ENCODE results near the gene SETDB2.
"Not testable (repeated sequence)": the region's sequence is repeated elsewhere in the genome, so short reads cannot be mapped to it uniquely, and the experiment has no call there.

The SETDB2 gene

DNA sequence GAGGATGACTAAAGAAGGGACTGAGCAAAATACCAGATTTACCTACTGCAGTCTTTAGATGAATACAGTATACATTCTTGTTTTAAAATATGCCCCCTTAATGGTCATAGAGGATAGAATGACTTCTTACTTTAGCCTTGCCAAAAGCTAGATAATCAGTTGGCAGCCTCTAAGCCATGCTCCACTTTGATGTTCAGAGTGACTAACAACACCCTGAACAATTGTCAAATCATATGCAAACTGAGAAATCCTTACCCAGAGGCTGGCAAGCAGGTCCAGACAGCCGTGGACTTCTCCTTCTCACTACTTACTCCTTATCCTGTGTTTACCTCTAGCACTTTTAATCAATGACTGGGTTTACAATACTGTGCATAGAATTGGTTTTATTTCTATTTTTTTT lies 28.1 kb downstream of the SETDB2 start:
- no peak for DNase-seq

DNA sequence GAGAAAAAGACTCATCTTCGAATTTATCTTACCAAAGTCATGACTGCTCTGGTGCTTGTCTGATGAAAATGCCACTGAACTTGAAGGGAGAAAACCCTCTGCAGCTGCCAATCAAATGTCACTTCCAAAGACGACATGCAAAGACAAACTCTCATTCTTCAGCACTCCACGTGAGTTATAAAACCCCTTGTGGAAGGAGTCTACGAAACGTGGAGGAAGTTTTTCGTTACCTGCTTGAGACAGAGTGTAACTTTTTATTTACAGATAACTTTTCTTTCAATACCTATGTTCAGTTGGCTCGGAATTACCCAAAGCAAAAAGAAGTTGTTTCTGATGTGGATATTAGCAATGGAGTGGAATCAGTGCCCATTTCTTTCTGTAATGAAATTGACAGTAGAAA lies 32.5 kb downstream of the SETDB2 start:
- no peak for DNase-seq

DNA sequence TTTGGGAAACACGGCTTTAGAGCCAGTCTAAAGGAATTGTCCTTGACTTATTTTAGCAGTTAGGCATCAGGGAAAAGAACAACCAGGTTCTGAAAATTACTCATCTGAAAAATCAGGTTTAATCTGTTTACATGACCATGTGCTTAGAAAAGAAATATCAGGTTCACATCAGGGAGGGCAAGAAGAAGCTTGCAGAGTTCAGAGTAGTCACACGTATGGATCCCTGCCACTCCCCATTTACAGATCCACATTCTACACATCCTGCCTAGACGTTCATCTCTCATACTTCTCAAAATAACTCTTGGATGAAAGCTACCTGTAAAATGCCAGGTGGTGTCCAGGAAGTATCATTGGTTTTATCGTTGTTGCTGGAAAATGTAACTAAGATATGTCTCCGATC lies 37.7 kb downstream of the SETDB2 start:
- no peak for DNase-seq

DNA sequence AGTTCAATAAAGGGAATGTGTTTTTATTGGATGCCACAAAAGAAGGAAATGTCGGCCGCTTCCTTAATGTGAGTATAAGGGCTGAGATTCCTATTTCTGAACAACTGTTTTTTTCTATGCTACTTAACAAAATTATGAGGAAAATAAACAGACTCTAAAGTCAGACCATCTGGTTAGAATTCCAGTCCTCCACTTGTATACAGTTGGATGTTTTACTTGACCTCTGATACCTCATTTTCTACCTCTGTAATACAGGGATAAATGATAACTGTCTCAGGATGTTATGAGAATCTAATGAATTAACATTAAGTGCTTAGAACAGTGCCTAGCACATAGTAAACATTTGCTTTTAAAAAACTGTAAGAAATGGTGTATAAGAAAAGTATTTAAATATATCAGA lies 44.5 kb downstream of the SETDB2 start:
- DNase-seq: no peak

DNA sequence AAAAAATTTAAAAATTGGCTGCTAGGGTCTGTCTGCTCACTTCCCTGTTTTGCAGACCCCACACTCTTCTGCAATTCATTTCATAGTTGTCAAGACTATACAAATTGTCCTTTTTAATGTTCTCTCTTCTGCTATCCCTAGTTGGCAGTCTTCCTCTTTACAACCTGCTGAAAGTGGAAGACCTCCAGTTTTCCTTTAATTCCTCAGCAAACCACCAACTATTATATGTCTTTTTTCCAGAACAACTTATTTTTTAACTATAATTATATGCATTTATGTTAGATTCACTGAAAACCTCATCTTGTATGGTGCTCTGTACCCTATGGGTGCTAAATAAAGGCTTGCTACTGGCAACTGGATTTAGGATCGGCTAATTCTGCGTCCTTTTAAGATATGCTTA lies 50.6 kb downstream of the SETDB2 start:
- DNase-seq: no peak

DNA sequence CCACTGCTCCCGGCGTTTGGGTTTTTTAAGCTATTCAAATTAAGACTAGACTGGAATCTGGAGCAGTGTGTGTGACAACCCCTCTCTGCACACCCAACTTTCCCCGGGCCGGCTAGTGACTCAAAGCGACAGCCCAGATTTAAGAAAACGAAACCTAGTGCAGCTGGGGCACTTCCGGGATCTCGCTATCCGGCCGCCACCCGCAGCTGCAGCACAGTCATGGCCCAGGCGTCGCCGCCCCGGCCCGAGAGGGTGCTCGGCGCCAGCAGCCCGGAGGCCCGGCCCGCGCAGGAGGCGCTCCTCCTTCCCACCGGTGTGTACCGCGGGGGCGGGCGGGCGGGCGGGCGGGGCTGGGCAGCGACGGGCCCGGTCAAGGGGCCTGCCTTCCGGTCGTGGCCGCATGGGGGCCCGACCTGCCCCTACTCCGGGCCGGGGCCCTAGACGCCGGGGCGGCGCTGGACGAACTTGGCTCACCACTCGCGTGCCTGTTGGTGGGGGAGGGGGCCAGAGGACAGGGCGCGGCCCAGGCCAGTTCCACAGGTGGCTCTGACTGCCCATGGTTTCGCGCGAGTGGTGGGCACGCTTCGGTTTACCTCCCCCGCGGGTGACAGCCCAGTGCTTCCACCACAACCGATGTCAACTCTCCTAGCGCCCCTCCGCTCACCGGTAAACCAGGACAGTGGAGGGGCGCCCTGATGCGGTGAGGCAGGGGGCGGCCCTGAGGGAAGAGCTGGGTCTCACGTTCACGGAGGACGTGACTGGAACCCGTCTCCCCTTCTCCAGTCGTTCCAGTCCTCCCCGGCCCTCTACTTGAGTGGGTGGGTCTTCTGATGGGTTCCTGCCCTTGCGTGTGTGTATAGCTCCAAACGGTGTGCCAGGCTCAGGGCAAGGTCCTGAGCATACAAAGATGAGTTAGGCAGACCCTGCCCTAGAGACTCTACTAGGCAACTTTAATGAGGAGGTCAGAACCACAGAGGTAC lies 52.0 kb downstream of the SETDB2 start, which contains the start of gene PHF11:
TSS of gene PHF11 (plus strand) at position 171 of the 980 bp plus-strand sequence. CDS start at position 220, 49 bp downstream.
- DNase-seq: peak; percentile 60

DNA sequence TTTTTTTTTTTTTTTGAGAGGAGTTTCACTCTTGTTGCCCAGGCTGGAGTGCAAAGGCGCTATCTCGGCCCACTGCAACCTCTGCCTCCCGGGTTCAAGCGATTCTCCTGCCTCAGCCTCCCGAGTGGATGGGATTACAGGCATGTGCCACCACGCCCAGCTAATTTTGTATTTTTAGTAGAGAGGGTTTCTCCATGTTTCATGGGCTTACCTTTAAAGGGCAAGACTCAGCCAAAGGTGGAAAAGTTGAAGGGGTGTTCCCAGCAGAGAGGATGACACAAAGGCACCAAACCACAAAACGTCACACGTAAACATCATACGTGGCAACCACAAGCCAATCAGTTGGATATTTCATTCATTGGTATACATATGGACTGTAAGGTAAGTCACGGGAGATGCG lies 52.8 kb downstream of the SETDB2 start:
- not testable (repeated sequence) for DNase-seq

DNA sequence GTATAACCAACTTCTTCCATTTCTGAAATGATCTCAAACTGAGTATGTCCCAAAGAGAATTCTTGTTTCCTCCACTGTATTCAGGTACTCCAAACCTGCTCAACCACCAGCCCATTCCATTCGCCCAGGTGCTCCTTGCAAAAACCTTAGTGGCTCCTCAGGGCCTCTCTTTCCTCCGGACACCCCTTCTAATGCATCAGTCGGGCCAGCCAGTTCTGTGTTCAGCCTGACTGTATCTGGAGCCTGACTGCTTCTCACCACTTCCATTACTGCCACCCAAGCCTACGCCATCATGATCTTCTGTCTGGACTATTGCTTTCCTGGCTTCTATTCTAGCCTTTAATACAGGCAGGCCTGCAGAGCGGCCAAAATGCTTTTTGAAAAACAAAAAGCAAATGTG lies 53.2 kb downstream of the SETDB2 start:
- no peak for DNase-seq

DNA sequence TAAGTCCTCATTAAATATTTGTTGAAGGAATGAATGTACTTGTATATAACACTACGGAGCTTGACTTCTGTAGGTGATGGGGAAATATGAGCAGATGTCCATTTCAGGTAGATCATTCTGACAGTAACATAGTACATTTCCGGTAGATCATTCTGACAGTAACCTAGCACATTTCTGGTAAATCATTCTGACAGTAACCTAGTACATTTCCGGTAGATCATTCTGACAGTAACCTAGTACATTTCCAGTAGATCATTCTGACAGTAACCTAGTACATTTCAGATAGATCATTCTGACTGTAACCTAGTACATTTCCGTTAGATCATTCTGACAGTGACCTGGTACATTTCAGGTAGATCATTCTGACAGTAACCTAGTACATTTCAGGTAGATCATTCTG lies 54.1 kb downstream of the SETDB2 start:
- DNase-seq: no peak

DNA sequence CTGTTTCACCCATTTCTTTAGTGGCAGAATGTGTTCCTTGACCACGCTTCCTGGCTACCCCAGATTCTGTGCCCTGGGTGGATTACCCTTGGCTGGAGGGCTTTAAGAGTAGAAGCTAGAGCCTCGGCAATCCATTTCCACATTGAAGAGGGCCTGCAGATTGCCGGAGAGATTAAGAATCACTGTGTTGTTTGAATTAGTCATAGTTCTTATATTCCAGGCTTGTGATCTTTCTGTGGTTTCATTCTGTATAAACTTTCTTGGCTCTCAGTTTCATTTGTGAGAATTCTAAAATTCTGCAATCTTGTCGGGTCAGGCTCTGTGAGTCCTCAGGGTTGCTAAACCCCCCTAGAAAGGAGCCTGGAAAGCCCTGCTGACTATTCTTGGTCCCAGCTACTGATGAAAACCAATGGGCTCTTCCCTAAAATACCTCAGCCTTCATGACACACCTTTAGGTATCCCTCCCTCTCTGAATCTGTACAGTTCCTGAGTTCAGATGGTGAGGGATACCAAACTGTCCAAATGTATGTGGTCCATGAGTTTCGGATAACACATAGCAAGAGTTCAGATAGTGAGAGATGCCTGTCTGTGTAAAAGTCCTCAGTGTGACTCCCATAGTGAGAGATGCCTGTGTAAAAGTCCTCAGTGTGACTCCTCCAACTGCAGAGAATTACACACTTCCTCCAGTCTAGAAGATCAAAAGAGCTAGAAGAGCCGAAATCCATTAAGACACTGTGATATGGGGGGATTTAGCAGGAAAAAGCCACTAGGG lies 56.0 kb downstream of the SETDB2 start:
- DNase-seq: no peak

DNA sequence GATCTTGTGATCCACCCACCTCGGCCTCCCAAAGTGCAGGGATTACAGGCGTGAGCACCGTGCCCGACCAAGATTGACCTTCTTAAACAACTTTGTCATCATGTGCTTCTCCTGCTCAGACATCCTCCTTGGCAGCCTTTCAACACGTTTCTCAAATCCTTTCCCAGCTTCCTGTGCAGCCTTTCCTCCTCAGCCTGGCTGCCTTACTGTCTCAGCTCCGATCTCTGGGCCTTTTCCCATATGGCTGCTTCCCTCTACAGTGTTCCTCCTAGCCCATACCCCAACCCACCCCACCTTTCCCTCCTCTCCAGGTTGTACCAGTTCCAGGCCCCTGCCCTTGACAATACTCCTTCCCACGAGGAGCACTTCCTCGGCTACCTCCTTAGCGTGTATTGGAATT lies 58.9 kb downstream of the SETDB2 start:
- DNase-seq: no peak

DNA sequence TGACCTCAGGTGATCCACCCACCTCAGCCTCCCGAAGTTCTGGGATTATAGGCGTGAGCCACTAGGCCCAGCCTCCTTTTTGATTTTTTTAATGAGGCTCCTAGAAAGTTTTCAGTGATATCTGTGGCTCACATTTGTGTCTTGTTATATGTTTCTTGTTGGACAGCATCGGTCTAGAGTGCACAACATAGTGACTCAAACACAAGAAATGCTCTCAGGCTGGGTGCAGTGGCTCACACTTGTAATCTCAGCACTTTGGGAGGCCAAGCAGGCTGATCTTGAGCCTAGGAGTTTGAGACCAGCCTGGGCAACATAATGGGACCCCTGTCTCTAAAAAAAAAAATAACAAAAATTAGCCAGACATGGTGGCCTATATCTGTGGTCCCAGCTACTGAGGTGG lies 59.9 kb downstream of the SETDB2 start:
- DNase-seq: no peak

DNA sequence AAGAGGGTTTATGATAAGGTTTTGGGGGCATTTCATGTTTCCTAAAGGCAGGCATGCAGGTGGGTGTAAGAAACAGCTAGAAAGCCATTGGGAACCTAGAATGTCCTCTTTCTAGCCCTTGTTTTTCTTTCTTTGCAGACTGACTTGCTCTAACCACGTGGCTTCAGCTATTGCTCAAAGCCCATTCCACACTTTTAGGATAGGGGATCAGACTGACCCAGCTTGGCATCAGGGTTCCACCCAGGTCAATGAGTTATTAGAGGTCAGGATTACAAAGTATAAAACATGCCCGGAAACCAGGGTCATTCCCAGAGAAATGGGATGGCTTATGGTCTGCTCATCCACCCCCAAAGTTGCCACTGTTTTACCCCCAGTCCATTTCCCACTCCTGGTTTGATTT lies 68.5 kb downstream of the SETDB2 start:
- DNase-seq: no peak

DNA sequence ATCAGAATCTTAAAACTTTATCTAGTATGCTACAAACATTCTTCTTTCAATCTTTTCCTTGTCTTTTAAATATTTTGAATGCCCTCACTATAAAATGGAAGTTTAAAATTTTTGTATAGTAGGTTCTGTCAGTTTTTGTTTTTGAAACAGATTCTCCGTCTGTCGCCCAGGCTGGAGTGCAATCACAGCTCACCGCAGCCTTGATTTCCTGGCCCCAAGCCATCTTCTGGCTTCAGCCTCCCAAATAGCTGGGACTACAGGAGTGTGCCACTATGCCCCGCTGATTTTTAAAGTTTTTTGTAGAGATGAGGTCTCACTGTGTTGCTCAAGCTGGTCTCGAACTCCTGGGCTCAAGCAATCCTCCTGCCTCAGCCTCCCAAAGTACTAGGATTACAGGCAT lies 72.4 kb downstream of the SETDB2 start:
- DNase-seq: no peak

DNA sequence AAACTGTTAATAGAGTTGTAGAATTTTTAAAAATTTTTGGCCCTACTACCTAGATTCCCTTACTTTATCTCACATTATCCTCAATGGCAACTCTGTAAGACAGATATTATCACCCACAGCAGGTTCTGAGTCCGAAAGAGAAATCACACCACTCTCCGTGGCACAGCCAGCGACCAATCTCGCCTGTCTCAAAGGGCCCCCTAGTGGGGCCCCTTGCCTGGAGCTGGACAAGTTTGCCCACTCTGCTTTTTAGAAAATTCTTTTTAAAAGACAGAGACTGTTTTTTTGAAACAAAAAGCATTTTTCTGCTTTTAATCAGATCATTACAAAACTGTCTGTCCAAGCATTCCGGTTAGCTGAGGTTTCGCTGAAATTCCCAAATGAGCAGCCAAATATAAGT lies 73.4 kb downstream of the SETDB2 start:
- DNase-seq: no peak

DNA sequence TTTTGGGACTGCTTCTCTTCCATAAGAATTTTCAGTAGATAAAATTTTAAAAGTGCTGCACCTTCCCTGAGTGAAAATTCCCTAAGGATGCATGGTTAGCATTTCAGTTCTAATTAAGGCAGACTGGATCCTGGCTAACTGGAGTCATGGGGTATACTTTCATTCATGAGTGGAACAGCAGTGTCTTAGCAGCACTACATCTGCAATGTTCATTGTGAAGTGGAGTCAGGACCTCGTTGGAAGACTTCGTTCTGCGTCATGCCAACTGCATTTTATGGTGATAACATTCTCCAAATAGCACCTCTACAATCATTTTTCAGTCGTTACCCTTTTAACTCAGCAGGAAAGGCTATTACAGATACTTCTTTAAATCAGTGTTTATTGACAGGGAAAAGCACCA lies 77.2 kb downstream of the SETDB2 start:
- DNase-seq: no peak

DNA sequence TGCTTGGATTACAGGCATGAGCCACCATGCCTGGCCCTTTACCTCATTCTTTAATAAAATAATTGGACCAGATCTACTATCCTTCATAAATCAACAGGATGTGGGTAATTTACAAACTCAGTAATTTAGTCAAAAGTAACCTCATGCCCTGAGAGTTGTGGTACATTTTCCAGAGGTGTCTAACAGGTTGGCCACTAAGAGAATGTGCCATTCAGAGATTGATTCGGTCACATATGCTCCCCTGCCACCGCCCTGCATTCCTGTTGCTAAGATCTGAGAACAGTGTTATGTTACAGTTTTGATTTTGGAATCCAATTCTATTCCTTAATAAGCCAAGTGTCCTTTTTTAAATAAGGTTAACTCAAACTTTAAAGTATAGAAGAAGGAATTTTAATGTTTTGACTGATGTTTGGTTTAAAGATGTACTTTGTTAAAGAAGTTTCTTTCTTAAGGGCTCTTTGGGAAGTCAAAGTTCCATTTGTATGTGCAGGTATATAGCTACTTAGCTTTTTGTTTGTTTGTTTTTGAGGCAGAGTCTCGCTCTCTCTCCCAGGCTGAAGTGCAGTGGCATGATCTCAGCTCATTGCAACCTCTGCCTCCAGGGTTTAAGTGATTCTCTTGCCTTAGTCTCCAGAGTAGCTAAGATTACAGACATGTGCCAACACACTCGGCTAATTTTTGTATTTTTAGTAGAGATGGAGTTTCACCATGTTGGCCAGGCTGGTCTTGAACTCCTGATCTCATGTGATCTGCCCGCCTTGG lies 80.8 kb downstream of the SETDB2 start:
- DNase-seq: no peak

DNA sequence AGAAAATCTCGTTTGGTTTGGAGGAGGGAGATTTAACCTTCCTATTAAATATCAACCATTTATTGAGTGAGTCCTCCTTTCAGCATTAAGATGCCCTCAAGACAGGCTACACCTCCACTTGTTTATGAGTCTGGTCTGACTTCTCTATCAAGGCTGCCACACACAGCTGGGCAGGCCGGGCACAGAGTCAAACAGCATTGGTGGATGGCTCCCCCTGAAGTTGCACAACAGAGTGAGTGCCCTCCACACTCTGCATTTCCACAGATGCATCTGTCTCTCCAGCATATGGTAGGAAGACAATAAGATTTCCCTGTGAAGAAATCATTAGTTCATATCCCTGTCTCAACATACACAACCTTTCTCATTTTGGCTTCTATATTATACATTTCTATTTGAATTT lies 83.0 kb downstream of the SETDB2 start:
- DNase-seq: no peak

DNA sequence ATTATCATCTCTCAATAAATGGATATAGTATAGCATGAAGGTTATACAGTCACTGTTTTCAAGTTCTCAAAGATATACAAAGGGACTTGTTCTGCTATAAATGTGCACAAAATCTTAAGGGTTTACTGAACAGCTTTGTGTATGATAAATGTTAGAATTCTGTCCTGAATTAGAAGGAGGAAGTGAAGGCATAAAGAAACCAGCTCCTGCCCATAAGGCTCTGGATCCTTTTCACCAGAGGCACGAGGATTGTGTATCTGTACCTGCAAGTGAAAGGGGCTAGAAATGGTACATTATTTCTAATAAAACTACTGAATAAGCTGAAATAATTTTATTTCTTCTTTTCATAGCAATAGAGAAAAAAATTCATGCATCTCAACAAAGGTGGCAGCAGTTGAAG lies 84.1 kb downstream of the SETDB2 start:
- DNase-seq: no peak

DNA sequence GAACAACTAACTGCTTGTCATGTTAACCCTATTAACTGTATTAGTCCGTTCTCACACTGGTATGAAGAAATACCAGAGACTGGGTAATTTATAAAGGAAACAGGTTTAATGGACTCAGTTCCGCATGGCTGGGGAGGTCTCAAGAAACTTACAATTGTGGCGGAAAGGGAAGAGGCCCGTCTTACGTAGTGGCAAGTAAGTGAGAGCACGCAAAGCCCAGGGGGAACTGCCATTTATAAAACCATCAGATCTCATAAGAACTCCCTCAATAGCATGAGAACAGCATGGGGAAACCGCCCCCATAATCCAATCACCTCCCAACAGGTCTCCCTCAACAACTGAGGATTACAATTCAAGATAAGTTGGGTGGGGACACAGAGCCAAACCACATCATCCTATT lies 86.4 kb downstream of the SETDB2 start:
- DNase-seq: no peak

DNA sequence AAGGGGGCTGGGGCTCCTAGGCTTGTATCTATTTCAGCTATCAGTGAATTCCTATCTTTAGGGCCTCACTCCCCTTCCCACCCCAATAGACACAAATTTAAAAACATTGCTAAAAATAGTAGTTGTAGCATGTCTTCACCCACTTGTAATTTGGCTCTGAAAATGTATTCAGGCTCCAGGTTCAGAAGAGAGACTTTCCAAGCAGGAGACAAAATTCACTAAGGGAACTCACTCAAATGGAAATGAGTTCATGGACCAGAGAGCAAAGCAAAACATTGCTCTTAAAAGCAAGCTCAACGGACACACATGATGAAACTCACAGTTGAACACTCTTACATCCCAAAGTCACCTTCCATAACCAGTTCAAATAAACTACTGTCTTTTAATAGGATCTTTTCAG lies 88.5 kb downstream of the SETDB2 start:
- no peak for DNase-seq

DNA sequence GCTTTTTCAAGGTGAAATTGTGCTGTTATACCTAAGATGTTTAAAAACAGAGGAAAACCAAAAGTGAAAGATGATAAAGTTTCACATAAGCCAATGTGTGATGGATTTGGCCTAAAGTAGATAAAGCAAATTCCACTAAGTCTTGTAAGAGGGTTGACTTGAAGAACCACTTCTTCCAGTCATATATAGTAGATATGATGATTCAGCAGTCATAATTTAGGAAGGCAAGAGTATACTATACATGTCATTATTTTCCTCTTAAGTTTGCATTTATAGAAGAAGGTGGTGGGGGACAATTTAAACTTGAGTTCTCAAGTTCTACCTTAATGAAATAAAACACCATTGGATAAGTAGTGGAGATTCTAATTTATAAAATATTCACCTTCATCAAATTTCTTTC lies 88.9 kb downstream of the SETDB2 start:
- DNase-seq: no peak

DNA sequence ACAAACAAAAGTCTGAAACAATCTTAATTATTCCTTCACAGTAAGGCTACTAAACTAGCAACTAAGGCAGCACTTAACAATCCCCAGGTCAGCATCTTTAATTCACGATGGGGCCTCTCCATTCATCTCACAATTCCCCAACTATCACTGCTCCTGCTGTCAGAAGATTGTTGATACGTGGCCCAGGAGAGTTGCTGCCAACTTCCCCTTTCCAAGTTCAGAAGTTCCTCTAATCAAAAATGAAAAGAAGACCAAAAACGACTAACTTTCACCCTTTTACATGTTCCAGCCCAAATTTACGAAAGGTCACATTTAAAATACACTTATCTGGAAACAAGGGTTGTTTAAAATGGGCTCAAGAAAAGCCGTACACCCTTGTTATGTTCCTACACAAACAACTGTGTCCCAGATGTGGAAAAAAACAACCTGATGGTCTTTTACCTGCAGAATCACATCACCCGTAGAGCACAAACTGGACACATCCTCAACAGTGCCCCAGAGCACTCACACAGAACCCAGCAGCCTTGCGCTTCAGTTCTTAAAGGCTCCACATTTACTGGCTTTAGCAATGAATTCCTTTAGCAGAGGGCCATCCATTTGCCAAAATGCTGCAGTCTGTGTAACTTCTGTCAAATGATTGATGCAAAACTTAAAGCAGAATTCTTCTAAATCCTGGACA lies 89.7 kb downstream of the SETDB2 start:
- peak; percentile 28 for DNase-seq

All from GDM1 (cell line).